Measurements from ENCODE around the gene SSH2. TPM values are rescaled to one million over a fixed set of nuclear protein-coding genes. Genes with fewer than 3 reads are reported as not detected.

SSH2 gene
- total and polyA plus RNA-seq, 7 experiments from 2014 or later: 33.9 to 109 (median 76.2) TPM

DNA sequence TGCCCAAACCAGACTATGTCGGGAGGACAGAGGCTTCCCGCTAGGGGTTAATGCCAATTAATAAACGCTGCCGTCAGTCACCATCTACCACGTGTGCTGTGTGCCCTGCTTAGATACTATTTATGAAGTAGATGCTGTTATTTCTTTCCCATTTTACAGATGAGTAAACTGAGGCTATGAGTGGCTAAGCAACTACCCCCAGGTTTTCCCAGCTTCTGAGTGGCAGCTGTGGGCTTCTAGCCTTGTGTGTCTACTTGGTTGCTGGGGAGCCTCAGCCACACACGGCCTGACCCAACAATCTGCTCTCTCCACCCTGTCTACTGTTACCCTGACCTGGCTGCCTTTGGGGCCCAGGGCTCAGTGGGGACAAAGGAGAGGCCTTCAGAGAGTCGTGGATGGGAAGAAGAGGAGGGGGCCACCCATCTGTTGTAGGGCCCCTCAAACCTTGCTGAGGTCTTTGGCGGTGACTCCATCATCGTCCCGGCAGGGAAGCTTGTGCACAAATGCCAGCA is 347.7 kb downstream of the SSH2 start:
- Mint-ChIP-seq H3K4me3 (no peak overlapping the region), H3K36me3 (peaks cover 0 to 22% (median 8%) of the 10 kb centered on the region in 5 donors), H3K9me3 (no peaks in the 10 kb centered on the region), H3K27me3 (no peaks in the 10 kb centered on the region), H3K4me1 (peaks cover 32 to 45% (median 42%) of the 10 kb centered on the region in 7 donors), H3K27ac (peak overlapping the region in 3 of 9 donors; percentile 8 to 38 (median 11))
- H3K36me3 ChIP-seq (ENCODE audit: control insufficient read depth in 2 of 3, insufficient read depth in 3 of 3, low read length in 3 of 3): peaks cover 0 to 47% (median 8%) of the 10 kb centered on the region in 3 experiments
- no peak overlapping the region for H3K4me3 ChIP-seq (ENCODE audit: low read length)
- H3K4me1 ChIP-seq (ENCODE audit: control insufficient read depth in 2 of 2, insufficient read depth in 2 of 2, low read length in 2 of 2): peaks cover 12 to 32% of the 10 kb centered on the region in 2 donors
- no peaks in the 10 kb centered on the region for H3K9me3 ChIP-seq (ENCODE audit: control insufficient read depth in 2 of 3, low read length in 3 of 3)
- no peak for DNase-seq
- no peak overlapping the region for H3K27ac ChIP-seq (ENCODE audit: low read depth, low read length)
- ChIA-PET POLR2A (interaction anchor here (1.0 to 3.8 kb wide), 4 partner anchors 9 to 35 kb away, joined by 3 to 22 read pairs (median 9); partner anchors contain the start of gene ANKRD13B), CTCF (interaction anchor here (2.0 to 3.5 kb wide), 4 partner anchors 10 to 35 kb away, joined by 10 to 49 read pairs (median 22); partner anchors contain the start of gene ANKRD13B)
- no peak for ATAC-seq
- intact Hi-C loops (cut with micrococcal nuclease): no loop called here
- no peaks in the 10 kb centered on the region for H3K27me3 ChIP-seq (ENCODE audit: control insufficient read depth in 2 of 2, insufficient read depth in 2 of 2, low read length in 2 of 2)

DNA sequence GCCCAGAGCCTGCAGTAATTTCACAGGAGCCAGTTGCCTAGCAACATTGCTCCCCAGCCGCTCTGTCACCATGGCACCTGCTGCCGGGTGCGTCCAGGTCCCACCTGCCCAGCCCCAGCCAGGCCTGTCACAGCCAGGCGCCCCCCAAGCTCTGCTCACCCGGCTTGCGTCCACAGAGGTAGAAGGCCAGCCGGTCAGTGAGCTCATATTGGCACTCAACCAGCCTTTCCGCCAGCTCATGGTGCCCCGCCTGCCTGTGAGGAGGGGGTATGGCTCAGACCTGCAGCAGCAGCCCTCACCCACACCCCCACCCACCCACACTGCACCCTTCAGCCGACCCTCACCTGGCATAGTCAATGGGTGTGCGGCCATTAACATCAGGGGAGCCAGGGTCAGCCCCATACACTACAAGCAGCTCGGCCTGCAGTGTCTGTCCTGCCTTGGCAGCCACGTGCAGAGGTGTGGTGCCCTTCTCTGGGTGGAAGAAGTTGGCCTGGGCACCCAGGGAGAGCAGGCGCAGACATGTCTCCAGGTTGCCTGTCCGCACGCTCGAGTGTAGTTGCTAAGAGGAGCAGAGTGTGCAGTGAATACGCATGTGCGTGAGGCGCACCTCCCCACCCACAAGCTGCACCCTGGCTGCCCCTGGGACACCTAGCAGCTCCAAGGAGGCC is 348.3 kb downstream of the SSH2 start:
- peak overlapping the region in 1 of 9 donors; percentile 8 for H3K27ac Mint-ChIP-seq
- peaks cover 0 to 53% (median 8%) of the 10 kb centered on the region in 3 experiments for H3K36me3 ChIP-seq (ENCODE audit: control insufficient read depth in 2 of 3, insufficient read depth in 3 of 3, low read length in 3 of 3)
- DNase-seq: no peak

DNA sequence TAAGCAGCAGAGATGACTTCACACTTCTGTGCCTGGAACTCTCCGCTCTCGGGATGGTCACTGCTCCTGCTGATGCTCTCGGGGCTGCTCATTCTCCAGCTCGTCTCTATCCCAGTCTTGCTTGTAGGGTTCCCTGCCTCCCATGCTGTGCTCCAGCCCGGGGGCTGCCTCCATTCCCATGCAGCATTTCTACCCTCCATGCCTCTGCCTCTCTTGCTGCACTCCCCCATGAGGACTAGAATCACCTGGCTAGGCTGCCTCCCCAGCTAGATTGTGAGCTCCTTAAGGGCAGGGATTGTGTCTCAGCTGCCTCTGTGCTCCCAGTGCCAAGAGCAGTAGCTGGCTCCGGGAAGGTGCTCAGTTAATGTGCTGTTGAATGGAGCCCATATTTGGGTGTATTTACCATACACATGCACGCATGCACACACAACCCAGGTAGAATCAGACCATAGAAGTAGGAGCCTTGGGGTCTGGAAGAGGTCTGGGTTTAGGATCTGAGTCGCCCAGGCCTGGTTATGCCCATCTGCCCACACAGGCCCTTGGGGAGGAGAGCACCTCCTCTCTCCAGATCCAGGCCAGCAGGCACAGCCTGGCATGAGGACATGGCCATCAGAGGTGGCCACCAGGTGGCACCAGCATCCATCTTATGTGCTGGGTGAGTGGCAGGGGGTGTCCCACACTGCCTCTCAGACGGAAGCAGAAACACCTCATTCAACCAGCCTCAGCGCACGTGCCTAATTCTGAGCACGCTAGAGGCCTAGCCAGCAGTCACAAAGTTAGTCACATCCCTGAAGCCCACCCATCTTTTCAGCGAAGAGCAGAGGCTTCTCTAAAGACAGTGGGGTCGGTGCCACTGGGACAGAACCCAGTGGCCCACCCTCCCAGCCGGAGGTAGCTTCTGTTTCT is 349.9 kb downstream of the SSH2 start:
- H3K27me3 ChIP-seq (ENCODE audit: control insufficient read depth in 2 of 2, insufficient read depth in 2 of 2, low read length in 2 of 2): no peaks in the 10 kb centered on the region
- POLR2A ChIA-PET: interaction anchor here (1.0 to 3.8 kb wide), 5 partner anchors 10 to 37 kb away, joined by 3 to 22 read pairs (median 6); partner anchors contain the start of gene ANKRD13B
- peak; percentile 99 for ATAC-seq
- no peaks in the 10 kb centered on the region for H3K9me3 ChIP-seq (ENCODE audit: control insufficient read depth in 2 of 3, low read length in 3 of 3)
- DNase-seq: peak; percentile 79 to 90 (median 87)
- peaks cover 21 to 24% (median 22%) of the 10 kb centered on the region in 7 donors for H3K4me1 Mint-ChIP-seq
- H3K4me3 Mint-ChIP-seq: peak overlapping the region in 2 of 10 donors; percentile 2 to 32
- CTCF ChIA-PET: interaction anchor here (0.5 to 3.5 kb wide), 16 partner anchors 8 to 525 kb away, joined by 3 to 49 read pairs (median 4); partner anchors contain the start of gene ANKRD13B
- no peaks in the 10 kb centered on the region for H3K9me3 Mint-ChIP-seq
- H3K27ac ChIP-seq (ENCODE audit: low read depth, low read length): peak overlapping the region; percentile 53
- H3K27ac Mint-ChIP-seq: peak overlapping the region; percentile 7 to 96 (median 81)
- H3K27me3 Mint-ChIP-seq: no peaks in the 10 kb centered on the region
- H3K36me3 ChIP-seq (ENCODE audit: control insufficient read depth in 2 of 3, insufficient read depth in 3 of 3, low read length in 3 of 3): peaks cover 0 to 69% (median 8%) of the 10 kb centered on the region in 3 experiments
- H3K4me1 ChIP-seq (ENCODE audit: control insufficient read depth in 2 of 2, insufficient read depth in 2 of 2, low read length in 2 of 2): peaks cover 2 to 17% of the 10 kb centered on the region in 2 donors
- peaks cover 0 to 26% (median 8%) of the 10 kb centered on the region in 5 donors for H3K36me3 Mint-ChIP-seq
- intact Hi-C loops (cut with micrococcal nuclease): loop anchor here (1.0 to 2.0 kb wide), 11 partner anchors 9 to 513 kb away; partner anchors contain the start of genes GIT1 (in 1 of the 2) and TP53I13 (in 1 of the 2)
- no peak overlapping the region for H3K4me3 ChIP-seq (ENCODE audit: low read length)

More for the DNA sequence above, 348.3 kb downstream of the SSH2 start:
- Mint-ChIP-seq H3K9me3 (no peaks in the 10 kb centered on the region), H3K4me1 (peaks cover 31 to 39% (median 37%) of the 10 kb centered on the region in 7 donors), H3K36me3 (peaks cover 0 to 22% (median 8%) of the 10 kb centered on the region in 5 donors), H3K27me3 (no peaks in the 10 kb centered on the region), H3K4me3 (no peak overlapping the region)
- no peak overlapping the region for H3K27ac ChIP-seq (ENCODE audit: low read depth, low read length)
- H3K4me1 ChIP-seq (ENCODE audit: control insufficient read depth in 2 of 2, insufficient read depth in 2 of 2, low read length in 2 of 2): peaks cover 8 to 28% of the 10 kb centered on the region in 2 donors
- ChIA-PET CTCF (interaction anchor here (0.7 to 3.5 kb wide), 8 partner anchors 11 to 198 kb away, joined by 3 to 49 read pairs (median 12); partner anchors contain the start of gene ANKRD13B), POLR2A (interaction anchor here (0.8 to 3.8 kb wide), 6 partner anchors 9 to 41 kb away, joined by 3 to 22 read pairs (median 4); partner anchors contain the start of genes ANKRD13B and CORO6)
- ATAC-seq: no peak
- no peaks in the 10 kb centered on the region for H3K9me3 ChIP-seq (ENCODE audit: control insufficient read depth in 2 of 3, low read length in 3 of 3)
- intact Hi-C loops (cut with micrococcal nuclease): loop anchor here in 1 of 2 donors (2.0 kb wide), 1 partner anchor 13 kb away; no protein-coding TSS in a partner anchor
- no peaks in the 10 kb centered on the region for H3K27me3 ChIP-seq (ENCODE audit: control insufficient read depth in 2 of 2, insufficient read depth in 2 of 2, low read length in 2 of 2)
- H3K4me3 ChIP-seq (ENCODE audit: low read length): no peak overlapping the region

- intact Hi-C loops (cut with micrococcal nuclease): no loop called here
- Mint-ChIP-seq H3K36me3 (peaks cover 0 to 26% (median 8%) of the 10 kb centered on the region in 5 donors), H3K27me3 (no peaks in the 10 kb centered on the region), H3K4me1 (peaks cover 9 to 16% (median 10%) of the 10 kb centered on the region in 7 donors), H3K4me3 (no peak overlapping the region), H3K9me3 (no peaks in the 10 kb centered on the region), H3K27ac (peak overlapping the region in 2 of 9 donors; percentile 48 to 65)
- H3K27ac ChIP-seq (ENCODE audit: low read depth, low read length): no peak overlapping the region
- peaks cover 0 to 6% of the 10 kb centered on the region in 2 donors for H3K4me1 ChIP-seq (ENCODE audit: control insufficient read depth in 2 of 2, insufficient read depth in 2 of 2, low read length in 2 of 2)
- peaks cover 0 to 82% (median 11%) of the 10 kb centered on the region in 3 experiments for H3K36me3 ChIP-seq (ENCODE audit: control insufficient read depth in 2 of 3, insufficient read depth in 3 of 3, low read length in 3 of 3)
- H3K9me3 ChIP-seq (ENCODE audit: control insufficient read depth in 2 of 3, low read length in 3 of 3): no peaks in the 10 kb centered on the region
- H3K4me3 ChIP-seq (ENCODE audit: low read length): no peak overlapping the region
- ChIA-PET POLR2A (interaction anchor here (1.0 to 3.8 kb wide), 7 partner anchors 9 to 39 kb away, joined by 3 to 22 read pairs (median 5); partner anchors contain the start of genes ANKRD13B and TP53I13), CTCF (interaction anchor here (0.6 to 3.5 kb wide), 16 partner anchors 9 to 846 kb away, joined by 3 to 49 read pairs (median 4); partner anchors contain the start of gene ANKRD13B)
- no peaks in the 10 kb centered on the region for H3K27me3 ChIP-seq (ENCODE audit: control insufficient read depth in 2 of 2, insufficient read depth in 2 of 2, low read length in 2 of 2)
- DNase-seq: no peak
- no peak for ATAC-seq
These were observed 351.2 kb downstream of the SSH2 start for GRCh38 chr17:29578626-29579485.

- H3K27me3 ChIP-seq (ENCODE audit: control insufficient read depth in 2 of 2, insufficient read depth in 2 of 2, low read length in 2 of 2): no peaks in the 10 kb centered on the region
- ATAC-seq (no peak), DNase-seq (no peak)
- Mint-ChIP-seq H3K27me3 (no peaks in the 10 kb centered on the region), H3K4me3 (no peak overlapping the region), H3K36me3 (peaks cover 0 to 20% (median 8%) of the 10 kb centered on the region in 5 donors), H3K9me3 (no peaks in the 10 kb centered on the region), H3K27ac (no peak overlapping the region), H3K4me1 (peaks cover 6 to 18% (median 9%) of the 10 kb centered on the region in 7 donors)
- peaks cover 0 to 6% of the 10 kb centered on the region in 2 donors for H3K4me1 ChIP-seq (ENCODE audit: control insufficient read depth in 2 of 2, insufficient read depth in 2 of 2, low read length in 2 of 2)
- ChIA-PET CTCF (interaction anchor here (0.7 to 2.4 kb wide), 5 partner anchors 8 to 228 kb away, joined by 3 to 14 read pairs (median 4); partner anchors contain the start of gene ANKRD13B), POLR2A (interaction anchor here (1.5 to 2.4 kb wide), 3 partner anchors 9 to 197 kb away, joined by 5 to 14 read pairs (median 8); partner anchors contain the start of gene TP53I13)
- intact Hi-C loops (cut with micrococcal nuclease): no loop called here
- H3K36me3 ChIP-seq (ENCODE audit: control insufficient read depth in 2 of 3, insufficient read depth in 3 of 3, low read length in 3 of 3): peaks cover 0 to 82% (median 11%) of the 10 kb centered on the region in 3 experiments
- no peak overlapping the region for H3K4me3 ChIP-seq (ENCODE audit: low read length)
- no peak overlapping the region for H3K27ac ChIP-seq (ENCODE audit: low read depth, low read length)
- no peaks in the 10 kb centered on the region for H3K9me3 ChIP-seq (ENCODE audit: control insufficient read depth in 2 of 3, low read length in 3 of 3)
These were observed 352.4 kb downstream of the SSH2 start for GRCh38 chr17:29577385-29578211.
